ENCODE data around the gene IL17D.

IL17D gene

GRCh38 chr13:20769091-20769490 is 65.6 kb downstream of the IL17D start:
- TF ChIP-seq POLR2A (IDR thresholded peaks at IDR 0.05; ENCODE audit: low read depth, low read length) = no peak
- TF ChIP-seq POLR2AphosphoS5 (IDR thresholded peaks at IDR 0.05; ENCODE audit: low read depth, low read length) = no peak
- no peak for TF ChIP-seq TAF1 (IDR thresholded peaks at IDR 0.05; ENCODE audit: borderline replicate concordance, low read depth, low read length)
- no peak for FAIRE-seq
- no peak for DNase-seq (ENCODE audit: insufficient read length)

GRCh38 chr13:20769834-20770233 is 66.3 kb downstream of the IL17D start:
- DNase-seq (ENCODE audit: insufficient read length) = no peak
- TF ChIP-seq POLR2AphosphoS5 (IDR thresholded peaks at IDR 0.05; ENCODE audit: low read depth, low read length) (no peak), POLR2A (IDR thresholded peaks at IDR 0.05; ENCODE audit: low read depth, low read length) (no peak), TAF1 (IDR thresholded peaks at IDR 0.05; ENCODE audit: borderline replicate concordance, low read depth, low read length) (no peak)
- FAIRE-seq = no peak

Measured in GM12892 (cell line).